ENCODE results near the gene SOD2. TPM values are rescaled to one million over a fixed set of nuclear protein-coding genes. Genes with fewer than 3 reads are reported as not detected.

Gene SOD2
- total and polyA plus RNA-seq, 2 of the 13 experiments (the other 11 are each of a cell fraction or from before 2014, with no cell fraction given): 304 to 309 TPM

DNA sequence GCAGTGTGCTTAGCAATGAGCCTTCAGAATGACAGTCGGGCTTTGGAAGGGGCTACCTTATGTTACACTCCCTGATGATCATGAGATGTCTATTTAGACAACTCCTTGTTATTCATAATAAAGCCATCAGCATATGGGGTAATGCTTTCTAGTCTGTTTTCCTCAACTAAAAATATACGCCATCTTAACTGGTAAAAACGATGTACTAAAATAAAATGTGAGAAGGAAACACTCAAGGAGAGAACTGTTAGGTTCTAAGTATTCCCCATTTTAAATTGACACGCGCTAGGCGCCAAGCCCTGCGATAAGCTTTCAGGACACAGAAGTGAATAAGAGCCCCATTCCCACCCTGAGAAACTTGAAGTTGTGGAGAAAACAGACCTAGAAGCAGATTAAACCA is 43.6 kb downstream of the SOD2 start (continued):
- TF ChIP-seq ZNF354B (CRISPR knock-in tag; IDR thresholded peaks at IDR 0.05): no peak
- no peak for TF ChIP-seq HNRNPLL (IDR thresholded peaks at IDR 0.05; ENCODE audit: low read depth, low read length, poor library complexity, severe bottlenecking)

GRCh38 chr6:159646733-159647132 is 46.3 kb downstream of the SOD2 start:
- DNase-seq (ENCODE audit: low spot score): no peak
- ATAC-seq: no peak
- Histone ChIP-seq H3K36me3 (replicated peaks in 1 of 2; ENCODE audit: control insufficient read depth in 1 of 2, insufficient read depth in 2 of 2, low read length in 2 of 2) (no peaks in the 10 kb centered on the region), H4K20me1 (ENCODE audit: insufficient read depth, low read length) (no peaks in the 10 kb centered on the region), H3K4me1 (ENCODE audit: insufficient read depth, low read length) (no peaks in the 10 kb centered on the region), H3K4me3 (replicated peaks in 1 of 3; ENCODE audit: insufficient read depth in 1 of 3, low read depth in 2 of 3, low read length in 3 of 3) (no peak overlapping the region), H3K27ac (ENCODE audit: extremely low read length, insufficient read depth, low read length) (no peak overlapping the region), H3K79me2 (ENCODE audit: insufficient read depth, low read length) (no peaks in the 10 kb centered on the region), H3K9ac (ENCODE audit: insufficient read depth, low read depth, low read length) (no peak overlapping the region), H3K9me3 (ENCODE audit: low read length) (no peaks in the 10 kb centered on the region), H3K4me2 (ENCODE audit: low read depth, low read length) (no peak overlapping the region), H3K27me3 (ENCODE audit: control insufficient read depth in 1 of 2, insufficient read depth in 2 of 2, low read length in 2 of 2) (0 out of 5 replicates have a peak, but pooled peaks cover 0 to 2% of the 10 kb centered on the region in 2 experiments), H2AFZ (ENCODE audit: low read length) (no peak overlapping the region)
- in situ Hi-C loops (cut with HindIII; ENCODE audit: extremely low pct_ligation_motif_present, low pct_unique_long_range_greater_than_20kb): loop anchor here (5.0 kb wide), 1 partner anchor 474 kb away; no protein-coding TSS in a partner anchor
- BruUV-seq (replicated peaks): no TSS peak
- TF ChIP-seq SALL2 (CRISPR knock-in tag; IDR thresholded peaks at IDR 0.05): no peak
- TF ChIP-seq ZSCAN20 (CRISPR knock-in tag; IDR thresholded peaks at IDR 0.05; ENCODE audit: borderline replicate concordance): no peak
- intact Hi-C loops (cut with micrococcal nuclease; ENCODE audit: unreplicated experiment): no loop called here
- FAIRE-seq: no peak
- WGBS (ENCODE audit: low lambda C conversion rate): 51% methylated on average over 2 of the region's 2 CpGs
- CTCF ChIA-PET (ENCODE audit: low intra/inter-chr PET ratio, low total read pairs): no interaction called here
- POLR2A ChIA-PET: interaction anchor here (0.7 kb wide), 1 partner anchor 77 kb away, joined by 3 read pairs; no protein-coding TSS in a partner anchor

- H3K9me3 ChIP-seq (ENCODE audit: low read length): no peaks in the 10 kb centered on the region
- no peak overlapping the region for H2AFZ ChIP-seq (ENCODE audit: low read length)
- ATAC-seq (no peak), FAIRE-seq (peak; percentile 32), DNase-seq (ENCODE audit: low spot score) (no peak)
- H3K4me2 ChIP-seq (ENCODE audit: low read depth, low read length): no peak overlapping the region
- TF ChIP-seq CEBPB (IDR thresholded peaks at IDR 0.05; ENCODE audit: borderline replicate concordance, low read depth, low read length) (peak; percentile 52; the same call in 1 of the 2 replicates), NR3C1 (CRISPR knock-in tag; IDR thresholded peaks at IDR 0.05) (no peak)
- no TSS peak for BruUV-seq (replicated peaks)
- intact Hi-C loops (cut with micrococcal nuclease; ENCODE audit: unreplicated experiment): no loop called here
- 6% methylated on average over 1 of the region's 1 CpG for WGBS (ENCODE audit: low lambda C conversion rate)
- H3K27me3 ChIP-seq (ENCODE audit: control insufficient read depth in 1 of 2, insufficient read depth in 2 of 2, low read length in 2 of 2): 0 out of 5 replicates have a peak, but pooled peaks cover 0 to 2% of the 10 kb centered on the region in 2 experiments
- ChIA-PET CTCF (ENCODE audit: low intra/inter-chr PET ratio, low total read pairs) (no interaction called here), POLR2A (interaction anchor here (0.7 kb wide), 1 partner anchor 78 kb away, joined by 3 read pairs; no protein-coding TSS in a partner anchor)
- in situ Hi-C loops (cut with HindIII; ENCODE audit: extremely low pct_ligation_motif_present, low pct_unique_long_range_greater_than_20kb): loop anchor here (5.0 kb wide), 1 partner anchor 474 kb away; no protein-coding TSS in a partner anchor
- H3K4me3 ChIP-seq (replicated peaks in 1 of 3; ENCODE audit: insufficient read depth in 1 of 3, low read depth in 2 of 3, low read length in 3 of 3): no peak overlapping the region
- H3K9ac ChIP-seq (ENCODE audit: insufficient read depth, low read depth, low read length): no peak overlapping the region
- no peak overlapping the region for H3K27ac ChIP-seq (ENCODE audit: extremely low read length, insufficient read depth, low read length)
- H3K4me1 ChIP-seq (ENCODE audit: insufficient read depth, low read length): no peaks in the 10 kb centered on the region
- H4K20me1 ChIP-seq (ENCODE audit: insufficient read depth, low read length): no peaks in the 10 kb centered on the region
- H3K36me3 ChIP-seq (replicated peaks in 1 of 2; ENCODE audit: control insufficient read depth in 1 of 2, insufficient read depth in 2 of 2, low read length in 2 of 2): no peaks in the 10 kb centered on the region
- no peaks in the 10 kb centered on the region for H3K79me2 ChIP-seq (ENCODE audit: insufficient read depth, low read length)
Observed at GRCh38 chr6:159646116-159646515, 46.9 kb downstream of the SOD2 start.
